DOHH2 (cell line): ENCODE data around the gene RNASE9.
"Not testable (repeated sequence)": the region's sequence is repeated elsewhere in the genome, so short reads cannot be mapped to it uniquely, and the experiment has no call there.

ENCODE experiments used
- H3F3A ChIP-seq: fragments of 200-600 bp; sonication (generic), shearing (Covaris generic); 2 replicates; pipeline ENCODE4 v1.6.0; 2016; ENCODE audit warnings: antibody characterized with exemption, mild to moderate bottlenecking; ENCODE audit not compliant: control insufficient read depth, insufficient read depth
- H3K27ac ChIP-seq: fragments of 200-600 bp; sonication (generic); 2 replicates; pipeline ENCODE4 v1.5.1; 2014; ENCODE audit warnings: low read depth, mild to moderate bottlenecking, low read length, moderate library complexity
- H3K27me3 ChIP-seq: fragments of 200-600 bp; sonication (generic); 2 replicates; pipeline ENCODE4 v1.6.1; 2014; ENCODE audit warnings: mild to moderate bottlenecking, low read length, mixed read lengths; ENCODE audit not compliant: control insufficient read depth
- H3K36me3 ChIP-seq: fragments of 200-600 bp; sonication (generic); 2 replicates; pipeline ENCODE4 v1.6.1; 2014; ENCODE audit warnings: mild to moderate bottlenecking, low read length, moderate library complexity, mixed read lengths; ENCODE audit not compliant: control insufficient read depth
- H3K4me1 ChIP-seq: fragments of 200-600 bp; sonication (generic); 2 replicates; pipeline ENCODE4 v1.6.1; 2014; ENCODE audit warnings: mild to moderate bottlenecking, low read length, mixed read lengths; ENCODE audit not compliant: control insufficient read depth
- H3K4me2 ChIP-seq: fragments of 200-600 bp; sonication (generic); 2 replicates; pipeline ENCODE4 v1.6.0; 2014; ENCODE audit warnings: mild to moderate bottlenecking, low read length, moderate library complexity
- H3K4me3 ChIP-seq: fragments of 200-600 bp; sonication (generic); 2 replicates; pipeline ENCODE4 v1.5.1; 2014; ENCODE audit warnings: mild to moderate bottlenecking, low read length, mixed read lengths
- H3K79me2 ChIP-seq: fragments of 200-600 bp; sonication (generic); 2 replicates; pipeline ENCODE4 v1.6.1; 2014; ENCODE audit warnings: mild to moderate bottlenecking, low read length, mixed read lengths; ENCODE audit not compliant: control insufficient read depth
- H3K9me2 ChIP-seq: fragments of 200-600 bp; sonication (generic); replicated peaks from 2 replicates; pipeline ENCODE4 v1.6.1; 2014; ENCODE audit warnings: mild to moderate bottlenecking, low read length, mixed read lengths; ENCODE audit not compliant: control insufficient read depth
- H3K9me3 ChIP-seq: fragments of 200-600 bp; sonication (generic); 2 replicates; pipeline ENCODE4 v1.6.1; 2014; ENCODE audit warnings: antibody characterized with exemption, low read length, mixed read lengths; ENCODE audit not compliant: control insufficient read depth, insufficient read depth
- H4K20me1 ChIP-seq: fragments of 200-600 bp; sonication (generic); 2 replicates; pipeline ENCODE4 v1.6.0; 2014; ENCODE audit warnings: low read depth, mild to moderate bottlenecking, antibody characterized with exemption, low read length, moderate library complexity; ENCODE audit not compliant: control insufficient read depth, insufficient read depth
- EZH2phosphoT487 ChIP-seq: fragments of 200-600 bp; sonication (generic); IDR thresholded peaks from 2 replicates; pipeline ENCODE4 v1.6.1; 2017; ENCODE audit warnings: borderline replicate concordance, mild to moderate bottlenecking, antibody characterized with exemption, low read length, moderate library complexity, mixed read lengths
- TF ChIP-seq, protein P1 (sequence below): fragments of 200-600 bp; sonication (generic); IDR thresholded peaks from one replicate; pipeline ENCODE4 v1.5.1; 2014; ENCODE audit warnings: antibody characterized with exemption, mild to moderate bottlenecking, low read depth, low read length; ENCODE audit not compliant: poor library complexity, severe bottlenecking

RNASE9 gene

GRCh38 chr14:20568393-20568792 lies 7.5 kb upstream of the RNASE9 start:
- no peak overlapping the region for H3K4me2 ChIP-seq
- H3K4me1 ChIP-seq: no peaks in the 10 kb centered on the region
- peaks cover 4% of the 10 kb centered on the region; the same call in 1 of the 2 replicates for H3K27me3 ChIP-seq
- no peaks in the 10 kb centered on the region for H3K79me2 ChIP-seq
- no peaks in the 10 kb centered on the region for H4K20me1 ChIP-seq
- no peaks in the 10 kb centered on the region for H3F3A ChIP-seq
- no peaks in the 10 kb centered on the region for H3K9me2 ChIP-seq
- H3K36me3 ChIP-seq: no peaks in the 10 kb centered on the region
- H3K27ac ChIP-seq: no peak overlapping the region
- peaks cover 5% of the 10 kb centered on the region; the same call in 1 of the 2 replicates for H3K9me3 ChIP-seq
- TF ChIP-seq EZH2phosphoT487: no peak
- TF ChIP-seq, protein P1, sequence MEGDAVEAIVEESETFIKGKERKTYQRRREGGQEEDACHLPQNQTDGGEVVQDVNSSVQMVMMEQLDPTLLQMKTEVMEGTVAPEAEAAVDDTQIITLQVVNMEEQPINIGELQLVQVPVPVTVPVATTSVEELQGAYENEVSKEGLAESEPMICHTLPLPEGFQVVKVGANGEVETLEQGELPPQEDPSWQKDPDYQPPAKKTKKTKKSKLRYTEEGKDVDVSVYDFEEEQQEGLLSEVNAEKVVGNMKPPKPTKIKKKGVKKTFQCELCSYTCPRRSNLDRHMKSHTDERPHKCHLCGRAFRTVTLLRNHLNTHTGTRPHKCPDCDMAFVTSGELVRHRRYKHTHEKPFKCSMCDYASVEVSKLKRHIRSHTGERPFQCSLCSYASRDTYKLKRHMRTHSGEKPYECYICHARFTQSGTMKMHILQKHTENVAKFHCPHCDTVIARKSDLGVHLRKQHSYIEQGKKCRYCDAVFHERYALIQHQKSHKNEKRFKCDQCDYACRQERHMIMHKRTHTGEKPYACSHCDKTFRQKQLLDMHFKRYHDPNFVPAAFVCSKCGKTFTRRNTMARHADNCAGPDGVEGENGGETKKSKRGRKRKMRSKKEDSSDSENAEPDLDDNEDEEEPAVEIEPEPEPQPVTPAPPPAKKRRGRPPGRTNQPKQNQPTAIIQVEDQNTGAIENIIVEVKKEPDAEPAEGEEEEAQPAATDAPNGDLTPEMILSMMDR: no peak
- no peak overlapping the region for H3K4me3 ChIP-seq

DNA sequence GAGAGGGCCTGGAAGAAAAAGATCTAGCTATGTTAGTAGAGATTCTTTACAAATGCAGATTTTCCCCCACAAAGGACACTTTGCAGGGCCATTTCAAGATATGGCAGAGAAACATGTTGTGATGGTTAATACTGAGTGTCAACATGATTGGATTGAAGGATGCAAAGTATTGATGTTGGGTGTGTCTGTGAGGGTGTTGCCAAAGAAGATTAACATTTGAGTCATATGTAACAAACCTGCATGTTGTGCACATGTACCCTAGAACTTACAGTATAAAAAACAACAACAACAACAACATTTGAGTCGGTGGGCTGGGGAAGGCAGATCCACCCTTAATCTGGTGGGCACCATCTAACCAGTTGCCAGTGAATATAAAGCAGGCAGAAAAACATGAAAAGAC lies 6.4 kb upstream of the RNASE9 start:
- not testable (repeated sequence) for H4K20me1 ChIP-seq, H3K36me3 ChIP-seq, H3F3A ChIP-seq, H3K9me3 ChIP-seq, H3K4me3 ChIP-seq, H3K4me2 ChIP-seq, H3K9me2 ChIP-seq, H3K27ac ChIP-seq, H3K79me2 ChIP-seq, H3K27me3 ChIP-seq, H3K4me1 ChIP-seq

DNA sequence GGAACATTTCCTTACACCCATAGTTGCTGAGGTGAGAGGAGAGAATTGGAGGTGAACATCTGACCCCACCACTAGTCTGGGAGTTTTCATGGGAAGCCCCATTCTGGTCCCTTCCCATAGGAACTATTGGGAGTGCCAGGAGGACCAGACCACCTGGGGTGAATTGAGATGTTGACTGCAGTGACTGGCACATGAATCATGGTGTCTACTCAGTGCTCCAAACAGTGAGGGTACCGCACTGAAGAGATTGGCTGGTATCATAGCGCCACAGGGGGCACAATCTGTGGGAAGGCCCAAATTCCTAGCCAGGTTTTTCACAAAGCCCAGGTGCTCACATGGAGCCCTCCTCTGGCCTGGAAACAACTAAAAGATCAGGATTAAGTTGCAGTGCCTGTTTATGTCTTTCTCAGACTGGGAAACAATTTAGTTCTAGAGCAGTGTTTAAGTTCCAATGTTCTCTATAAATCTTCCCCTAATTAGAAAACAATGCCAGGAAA lies 3.7 kb upstream of the RNASE9 start:
- H3K4me1 ChIP-seq: no peaks in the 10 kb centered on the region
- no peak overlapping the region for H3K4me2 ChIP-seq
- no peaks in the 10 kb centered on the region for H3K36me3 ChIP-seq
- no peak overlapping the region for H3K27ac ChIP-seq
- no peaks in the 10 kb centered on the region for H3K9me2 ChIP-seq
- peaks cover 4% of the 10 kb centered on the region; the same call in 1 of the 2 replicates for H3K27me3 ChIP-seq
- peaks cover 5% of the 10 kb centered on the region; the same call in 1 of the 2 replicates for H3K9me3 ChIP-seq
- H3F3A ChIP-seq: no peaks in the 10 kb centered on the region
- no peak for TF ChIP-seq EZH2phosphoT487
- TF ChIP-seq, protein P1: no peak
- H3K79me2 ChIP-seq: no peaks in the 10 kb centered on the region
- H4K20me1 ChIP-seq: no peaks in the 10 kb centered on the region
- no peak overlapping the region for H3K4me3 ChIP-seq

- TF ChIP-seq, protein P1: no peak
- no peak for TF ChIP-seq EZH2phosphoT487
- H3K9me3 ChIP-seq: peaks cover 5% of the 10 kb centered on the region; the same call in 1 of the 2 replicates
- H3K79me2 ChIP-seq: no peaks in the 10 kb centered on the region
- no peak overlapping the region for H3K27ac ChIP-seq
- H3K4me1 ChIP-seq: no peaks in the 10 kb centered on the region
- no peaks in the 10 kb centered on the region for H4K20me1 ChIP-seq
- no peak overlapping the region for H3K4me2 ChIP-seq
- H3K27me3 ChIP-seq: peaks cover 4% of the 10 kb centered on the region; the same call in 1 of the 2 replicates
- no peaks in the 10 kb centered on the region for H3K36me3 ChIP-seq
- no peaks in the 10 kb centered on the region for H3K9me2 ChIP-seq
- no peak overlapping the region for H3K4me3 ChIP-seq
- H3F3A ChIP-seq: no peaks in the 10 kb centered on the region
Observed at GRCh38 chr14:20563971-20564370, 3.1 kb upstream of the RNASE9 start.
